HCT116 (cell line): Measurements from ENCODE around the gene SPACA6. TPM values are rescaled to one million over a fixed set of nuclear protein-coding genes. Genes with fewer than 3 reads are reported as not detected.

Experiments
- ATAC-seq: fragments of 200-7000 bp; cut with Tn5 transposase; 2 replicates; pipeline ENCODE4 v1.9.1; 2020; ENCODE audit warnings: mild to moderate bottlenecking, moderate library complexity
- BruUV-seq: library from RNA; stranded (reverse); fragments of 400-500 nt; replicated peaks from 2 replicates; lab custom pipeline; 2021; lab: Mats Ljungman, UMichigan
- CTCF ChIA-PET: fragments of 300-600 bp; sonication (Branson Sonifier 250); formaldehyde crosslinking; loops from one replicate; lab custom pipeline; 2021; ENCODE audit warnings: antibody characterized with exemption; lab: Charles Lee
- POLR2A ChIA-PET: fragments of 300-600, 350-600 bp; sonication (Branson Sonifier 250); formaldehyde crosslinking; loops from one replicate; lab custom pipeline; 2021; ENCODE audit warnings: antibody characterized with exemption; lab: Charles Lee
- RAD21 ChIA-PET, 2 experiments: fragments of 300-600 bp; sonication (Branson Sonifier 250); formaldehyde crosslinking; loops; one replicate each; lab custom pipeline; 2023; ENCODE audit warnings: low total read pairs in 2 of 2; ENCODE audit not compliant: uncharacterized antibody in 2 of 2, unreplicated experiment in 2 of 2, low non-redundant PET in 1 of 2; lab: Charles Lee
- DNase-seq: peaks from one replicate; pipeline ENCODE4 v3.0.0-alpha.2; 2010; ENCODE audit warnings: low read depth, low spot score
- H2AFZ ChIP-seq: fragments of 200-600 bp; shearing (Covaris generic), sonication (generic); 2 replicates; pipeline ENCODE4 v1.6.1; 2017; ENCODE audit warnings: low read depth, mixed run types, mixed read lengths, antibody characterized with exemption, low read length; ENCODE audit not compliant: poor library complexity, severe bottlenecking
- H3K27ac ChIP-seq: 2 replicates; pipeline ENCODE4 v1.5.1; 2012; ENCODE audit warnings: low read depth, low read length
- H3K27me3 ChIP-seq: fragments of 200-600 bp; sonication (generic); 2 replicates; pipeline ENCODE4 v1.6.1; 2016; ENCODE audit warnings: mixed run types, low read length, mixed read lengths; ENCODE audit not compliant: insufficient read depth
- H3K36me3 ChIP-seq, 2 experiments: fragments of 200-500 bp in 1 of 2; fragments of 200-600 bp in 1 of 2; sonication (Bioruptor generic) in 1 of 2; sonication (generic) in 1 of 2; 2 replicates each; pipeline versions ENCODE4 v1.5.1 to v1.6.1; 2014 to 2016; ENCODE audit warnings: low read length in 2 of 2, inconsistent platforms in 1 of 2, mixed read lengths in 1 of 2, mixed run types in 1 of 2; ENCODE audit not compliant: insufficient read depth in 2 of 2, control insufficient read depth in 1 of 2
- H3K4me1 ChIP-seq, 2 experiments: fragments of 200-600 bp in 1 of 2; sonication (generic) in 1 of 2; 2 replicates each; pipeline versions ENCODE4 v1.5.1 to v1.6.1; 2012 to 2017; ENCODE audit warnings: low read length in 2 of 2, inconsistent platforms in 1 of 2, mild to moderate bottlenecking in 1 of 2, mixed read lengths in 1 of 2, mixed run types in 1 of 2, moderate library complexity in 1 of 2; ENCODE audit not compliant: insufficient read depth in 2 of 2, control insufficient read depth in 1 of 2
- H3K4me2 ChIP-seq: fragments of 200-600 bp; sonication (generic); 2 replicates; pipeline ENCODE4 v1.6.1; 2017; ENCODE audit warnings: mixed run types, low read length, mixed read lengths
- H3K4me3 ChIP-seq, 2 experiments: fragments of 200-600 bp in 1 of 2; sonication (generic) in 1 of 2; replicated peaks in 1 of 2; 2 replicates each; pipeline ENCODE4 v1.5.1; 2011 to 2016; ENCODE audit warnings: low read length in 2 of 2, control low read depth in 1 of 2, low read depth in 1 of 2, mild to moderate bottlenecking in 1 of 2, mixed read lengths in 1 of 2, mixed run types in 1 of 2
- H3K79me2 ChIP-seq: fragments of 200-600 bp; sonication (generic); 2 replicates; pipeline ENCODE4 v1.6.1; 2017; ENCODE audit warnings: mild to moderate bottlenecking, mixed run types, low read length, moderate library complexity, mixed read lengths; ENCODE audit not compliant: insufficient read depth
- H3K9ac ChIP-seq: fragments of 200-600 bp; sonication (generic); 2 replicates; pipeline ENCODE4 v1.6.1; 2016; ENCODE audit warnings: low read length, mixed read lengths
- H3K9me2 ChIP-seq: fragments of 200-600 bp; sonication (generic), shearing (Covaris generic); 2 replicates; pipeline ENCODE4 v1.6.1; 2017; ENCODE audit warnings: mixed run types, mild to moderate bottlenecking, moderate library complexity; ENCODE audit not compliant: insufficient read depth
- H3K9me3 ChIP-seq, 2 experiments: fragments of 200-500 bp in 1 of 2; fragments of 200-600 bp in 1 of 2; sonication (Bioruptor generic) in 1 of 2; sonication (generic) in 1 of 2; 2 replicates each; pipeline ENCODE4 v1.6.1; 2014 to 2017; ENCODE audit warnings: low read length in 2 of 2, mixed read lengths in 2 of 2, inconsistent platforms in 1 of 2, low read depth in 1 of 2, mild to moderate bottlenecking in 1 of 2, mixed run types in 1 of 2, moderate library complexity in 1 of 2; ENCODE audit not compliant: control insufficient read depth in 1 of 2, insufficient read depth in 1 of 2
- H4K20me1 ChIP-seq: fragments of 200-600 bp; sonication (generic), shearing (Covaris generic); 2 replicates; pipeline ENCODE4 v1.6.1; 2017; ENCODE audit warnings: mixed run types, mild to moderate bottlenecking, moderate library complexity; ENCODE audit not compliant: insufficient read depth
- CBX3 ChIP-seq: IDR thresholded peaks from 2 replicates; pipeline ENCODE4 v1.6.1; 2012; ENCODE audit warnings: low read depth
- CEBPB ChIP-seq: IDR thresholded peaks from 2 replicates; pipeline ENCODE4 v1.6.1; 2012; ENCODE audit warnings: low read depth
- CTCF ChIP-seq, 3 experiments: fragments of 200-600 bp in 1 of 3; sonication (generic) in 1 of 3; IDR thresholded peaks in 2 of 3; conservative IDR thresholded peaks in 1 of 3; 2 replicates each; pipeline ENCODE4 v1.5.1; 2012 to 2017; ENCODE audit warnings: low read depth in 2 of 3, low read length in 2 of 3, antibody characterized with exemption in 1 of 3, borderline replicate concordance in 1 of 3, control low read depth in 1 of 3, mild to moderate bottlenecking in 1 of 3, mixed read lengths in 1 of 3, mixed run types in 1 of 3, moderate library complexity in 1 of 3; ENCODE audit not compliant: insufficient read depth in 1 of 3
- EGR1 ChIP-seq: IDR thresholded peaks from 2 replicates; pipeline ENCODE4 v1.6.1; 2012; ENCODE audit warnings: low read depth
- JUND ChIP-seq: IDR thresholded peaks from 2 replicates; pipeline ENCODE4 v1.6.1; 2012
- MAX ChIP-seq: IDR thresholded peaks from 2 replicates; pipeline ENCODE4 v1.6.1; 2012
- POLR2A ChIP-seq: IDR thresholded peaks from 2 replicates; pipeline ENCODE4 v1.7.0; 2011; ENCODE audit warnings: borderline replicate concordance; ENCODE audit not compliant: insufficient read depth, insufficient read length; ENCODE audit errors: extremely low read depth
- POLR2AphosphoS5 ChIP-seq: IDR thresholded peaks from 2 replicates; pipeline ENCODE4 v1.6.1; 2011; ENCODE audit warnings: mild to moderate bottlenecking, low read depth, low read length, moderate library complexity
- RAD21 ChIP-seq: IDR thresholded peaks from 2 replicates; pipeline ENCODE4 v1.6.1; 2012; ENCODE audit warnings: low read depth, mild to moderate bottlenecking
- SIN3A ChIP-seq: IDR thresholded peaks from 2 replicates; pipeline ENCODE4 v1.6.1; 2012; ENCODE audit warnings: low read depth
- SP1 ChIP-seq: IDR thresholded peaks from 2 replicates; pipeline ENCODE4 v1.6.1; 2012; ENCODE audit warnings: low read depth
- TCF7L2 ChIP-seq: IDR thresholded peaks from 2 replicates; pipeline ENCODE4 v1.7.0; 2011; ENCODE audit warnings: borderline replicate concordance, inconsistent platforms; ENCODE audit not compliant: insufficient read depth, insufficient read length; ENCODE audit errors: extremely low read depth
- YY1 ChIP-seq: IDR thresholded peaks from 2 replicates; pipeline ENCODE4 v1.6.1; 2011; ENCODE audit warnings: low read length, low read depth, moderate library complexity, mild to moderate bottlenecking; ENCODE audit not compliant: insufficient replicate concordance; ENCODE audit errors: extremely low read depth
- ZBTB33 ChIP-seq: IDR thresholded peaks from 2 replicates; pipeline ENCODE4 v1.6.1; 2011; ENCODE audit warnings: mild to moderate bottlenecking, low read length, moderate library complexity; ENCODE audit not compliant: insufficient replicate concordance; ENCODE audit errors: extremely low read depth
- ZFX ChIP-seq: fragments of 450-650 bp; IDR thresholded peaks from 2 replicates; pipeline ENCODE4 v1.6.1; 2017
- intact Hi-C: fragments of 100-400 bp; cut with micrococcal nuclease; formaldehyde crosslinking; loops from 2 replicates; pipeline ENCODE4 v1.10.0; 2022
- total RNA-seq: library from RNA; stranded (reverse); gene quantifications from one replicate; pipeline ENCODE4 v1.2.1, GENCODE V29; 2021; ENCODE audit not compliant: unreplicated experiment

SPACA6 gene
- total RNA-seq, 1 experiment from 2014 or later: 13.9 TPM

- H3K4me2 ChIP-seq: no peak overlapping the region
- H3K9ac ChIP-seq: no peak overlapping the region
- DNase-seq: no peak
- TF ChIP-seq YY1: no peak
- no peak for TF ChIP-seq JUND
- no peak for TF ChIP-seq POLR2AphosphoS5
- no peak for TF ChIP-seq SP1
- TF ChIP-seq CBX3: no peak
- no peak for TF ChIP-seq ZFX
- no peak for TF ChIP-seq SIN3A
- TF ChIP-seq CEBPB: no peak
- no peak for TF ChIP-seq TCF7L2
- no peak for TF ChIP-seq RAD21
- no peak for TF ChIP-seq POLR2A
- TF ChIP-seq ZBTB33: no peak
- TF ChIP-seq EGR1: no peak
- TF ChIP-seq MAX: no peak
- no peak for TF ChIP-seq CTCF (IDR thresholded peaks at IDR 0.05 in 2 of 3, conservative IDR thresholded peaks at IDR 0.05 in 1 of 3; ENCODE audit: borderline replicate concordance in 1 of 3, insufficient read depth in 1 of 3, low read depth in 2 of 3, low read length in 2 of 3)
- H3K27ac ChIP-seq: no peak overlapping the region; the same call in 1 of the 2 replicates
- intact Hi-C loops: no loop called here
- H3K4me3 ChIP-seq: no peak overlapping the region
- H4K20me1 ChIP-seq: no peaks in the 10 kb centered on the region
- ChIA-PET CTCF (no interaction called here), POLR2A (no interaction called here), RAD21 (no interaction called here)
- H3K27me3 ChIP-seq: no peaks in the 10 kb centered on the region
- no peak for ATAC-seq
- BruUV-seq: no TSS peak
- no peak overlapping the region for H2AFZ ChIP-seq
- peaks cover 9 to 10% of the 10 kb centered on the region in 2 experiments; a peak in 2 of 4 replicates for H3K36me3 ChIP-seq
- H3K79me2 ChIP-seq: peaks cover 48% of the 10 kb centered on the region
- H3K9me2 ChIP-seq: no peaks in the 10 kb centered on the region
- no peaks in the 10 kb centered on the region for H3K9me3 ChIP-seq
- H3K4me1 ChIP-seq: peaks cover 10 to 30% of the 10 kb centered on the region in 2 experiments; a peak in 3 of 4 replicates
Observed at GRCh38 chr19:51692468-51692867, 662 bp upstream of the SPACA6 start.
